Amygdala (tissue), 56 donors: ENCODE results near the gene MEF2D.

Experiments used
- DNase-seq, 56 donors: peaks; one replicate each; lab custom pipeline; 2025; lab: John Stamatoyannopoulos, UW

The MEF2D gene

DNA sequence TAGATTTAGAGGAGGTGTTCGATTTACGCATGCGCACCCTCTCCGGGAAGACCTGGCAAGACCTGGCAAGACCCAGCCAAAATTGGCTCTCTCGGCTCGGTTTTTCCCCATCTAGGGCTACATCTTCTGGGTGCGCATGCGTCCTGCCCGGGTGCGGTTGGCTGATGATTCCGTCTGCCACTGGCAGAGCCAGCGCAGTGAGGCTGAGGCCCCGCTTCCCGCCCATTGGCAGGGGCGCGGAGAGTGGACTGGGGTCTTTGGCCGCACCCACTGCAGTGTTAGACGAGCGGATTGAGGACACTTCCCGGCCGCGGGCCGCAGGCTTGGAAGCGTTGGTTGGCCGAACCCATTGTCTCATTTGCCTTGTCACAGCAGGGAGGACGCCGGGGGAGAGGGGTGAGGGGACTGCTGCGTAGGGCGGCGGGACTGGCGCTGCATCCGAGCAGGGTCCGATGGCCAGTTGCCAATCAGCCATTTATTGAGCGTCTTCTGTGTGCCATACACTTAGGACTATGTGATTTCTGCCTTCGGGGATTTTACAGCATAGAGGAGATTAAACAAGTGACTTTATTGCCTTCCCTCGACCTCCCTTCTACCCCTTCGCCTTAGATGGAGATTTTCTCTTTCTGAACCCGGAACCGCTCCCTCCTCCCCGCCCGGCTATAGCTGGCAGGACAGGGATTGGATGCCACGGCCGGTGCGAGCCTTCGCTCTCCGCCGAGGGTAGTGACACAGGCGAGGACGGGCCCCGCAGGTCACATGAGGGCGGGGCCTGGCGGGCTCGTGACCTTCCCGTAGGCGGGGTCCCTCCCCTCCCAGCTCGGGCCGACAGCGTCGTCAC lies 43.7 kb downstream of the MEF2D start:
- peak; percentile 50 to 97 (median 92) for DNase-seq

DNA sequence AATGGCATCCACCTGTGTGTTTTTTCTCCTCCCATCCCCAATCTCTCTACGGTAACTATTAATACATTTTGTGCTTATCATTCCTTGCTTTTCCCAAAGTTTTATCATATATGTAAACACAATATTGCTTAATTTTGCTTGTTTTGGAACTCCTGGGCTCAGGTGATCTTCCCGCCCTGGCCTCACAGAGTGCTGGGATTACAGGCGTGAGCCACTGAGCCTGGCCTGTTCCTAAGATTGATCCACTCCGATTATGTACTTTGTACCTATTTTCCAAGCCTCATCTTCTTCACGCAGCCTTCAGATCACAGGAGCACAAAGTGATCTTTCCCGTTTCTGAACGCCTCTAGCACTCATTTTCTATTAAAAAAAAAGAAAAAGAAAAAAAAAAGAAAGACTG lies 45.2 kb downstream of the MEF2D start:
- no peak for DNase-seq

DNA sequence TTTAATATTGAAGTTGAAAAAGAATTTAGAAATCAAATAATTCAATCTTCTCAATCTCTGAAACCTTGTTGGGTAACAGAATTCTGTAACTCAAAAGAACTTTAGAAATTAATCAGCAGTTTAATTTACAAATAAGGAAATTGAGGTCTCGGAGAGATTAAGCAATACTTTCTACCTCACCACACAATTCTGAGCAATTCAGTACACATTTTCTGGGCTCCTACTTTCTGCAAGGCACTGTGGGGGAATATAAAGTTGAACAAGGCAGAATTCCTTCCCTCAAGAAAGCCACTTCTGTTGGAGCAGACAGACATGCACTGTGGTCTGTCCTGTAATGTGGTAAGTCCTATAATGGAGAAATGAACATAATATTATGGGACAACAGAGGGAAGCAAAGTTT lies 47.7 kb downstream of the MEF2D start:
- no peak for DNase-seq

DNA sequence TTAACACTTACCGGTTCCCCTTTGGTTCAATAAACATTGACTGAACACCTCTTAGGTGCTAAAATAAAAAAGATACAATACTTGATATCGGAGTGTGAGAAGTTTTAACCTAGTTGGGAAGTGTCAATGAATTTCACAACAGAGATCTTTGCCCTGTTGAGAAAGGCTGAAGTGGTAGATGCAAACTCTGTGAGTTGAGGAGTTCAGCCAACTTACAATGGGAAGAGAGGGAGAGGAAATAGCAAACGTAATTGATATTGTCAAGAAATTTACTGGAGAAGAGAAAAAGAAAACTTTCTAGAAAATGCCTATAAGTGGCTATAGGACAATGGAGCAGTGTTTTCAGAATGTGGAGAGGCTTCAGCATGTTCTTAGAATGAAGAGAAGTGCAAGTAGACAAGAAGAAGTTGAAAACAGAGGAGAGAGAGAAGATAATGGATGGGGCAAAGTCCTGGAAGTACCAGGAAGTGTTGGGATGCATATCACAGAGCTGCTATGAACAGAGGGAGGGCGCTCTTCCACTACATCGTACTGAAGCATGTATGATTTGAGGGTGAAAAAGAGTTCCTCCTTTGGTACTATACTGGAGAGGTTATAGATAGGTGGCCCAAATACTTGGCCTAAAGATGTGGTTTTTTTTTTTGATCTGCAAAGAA lies 48.9 kb downstream of the MEF2D start:
- DNase-seq, result no peak

DNA sequence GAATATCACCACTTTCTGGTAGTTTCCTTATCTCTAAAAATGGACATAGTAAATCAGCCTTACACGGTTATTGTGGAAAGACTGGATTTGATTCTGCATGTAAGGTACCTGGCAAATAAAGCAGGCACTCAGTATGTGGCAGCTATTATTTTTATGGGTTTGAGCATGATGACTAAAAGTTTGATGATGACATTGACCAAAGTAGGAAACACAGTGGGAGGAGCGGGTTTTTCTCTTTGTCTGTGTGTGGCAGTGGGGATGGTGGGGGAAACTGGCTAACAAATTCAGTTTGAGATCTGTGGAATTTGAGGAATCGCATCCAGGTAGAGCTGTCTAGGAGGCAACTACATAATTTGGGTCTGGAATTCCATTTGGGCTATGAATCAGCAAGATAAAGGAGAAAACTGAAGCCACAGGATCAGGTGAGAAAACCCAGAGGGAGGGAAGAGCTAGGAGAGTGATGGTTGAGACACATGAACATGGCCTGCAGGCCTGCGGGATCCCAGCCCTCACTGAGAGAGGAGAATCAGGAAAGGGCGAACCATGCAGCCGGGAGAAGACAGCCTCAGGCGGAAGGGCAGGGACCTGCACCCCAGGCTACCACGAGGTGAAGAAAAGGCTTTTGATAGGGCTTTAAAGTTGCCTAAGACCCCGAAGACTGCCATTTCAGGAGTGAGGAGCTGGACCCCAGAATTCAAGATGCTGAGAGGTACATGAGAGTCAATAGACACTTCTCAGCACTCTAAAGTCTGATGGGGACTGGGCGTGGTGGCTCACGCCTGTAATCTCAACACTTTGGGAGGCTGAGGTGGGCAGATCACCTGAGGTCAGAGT lies 52.2 kb downstream of the MEF2D start:
- DNase-seq, result no peak

DNA sequence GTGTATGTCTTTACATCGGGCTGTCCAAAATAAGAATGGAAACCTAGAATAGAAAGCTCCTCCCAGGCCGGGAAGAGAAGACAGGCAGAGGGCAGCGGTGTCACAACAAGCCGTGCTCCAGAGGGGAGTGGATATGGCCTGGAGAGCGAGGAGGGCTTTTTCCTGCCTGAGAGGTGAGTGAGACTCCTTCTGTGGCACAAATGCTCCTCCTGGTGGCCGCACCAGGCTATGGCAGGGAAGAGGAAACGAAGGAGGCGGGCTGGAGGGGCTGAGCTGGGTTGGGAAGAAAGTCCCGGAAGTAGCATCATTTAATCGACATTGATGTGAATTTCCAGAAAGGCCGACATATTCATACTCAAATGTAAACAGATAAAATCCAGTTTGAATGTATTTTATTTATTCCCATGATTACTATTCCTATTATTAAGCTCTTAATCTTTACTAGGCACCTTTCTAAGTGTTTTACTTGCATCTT lies 54.7 kb downstream of the MEF2D start:
- DNase-seq, result peak in 52 of 56 donors; percentile 31 to 89 (median 70)

DNA sequence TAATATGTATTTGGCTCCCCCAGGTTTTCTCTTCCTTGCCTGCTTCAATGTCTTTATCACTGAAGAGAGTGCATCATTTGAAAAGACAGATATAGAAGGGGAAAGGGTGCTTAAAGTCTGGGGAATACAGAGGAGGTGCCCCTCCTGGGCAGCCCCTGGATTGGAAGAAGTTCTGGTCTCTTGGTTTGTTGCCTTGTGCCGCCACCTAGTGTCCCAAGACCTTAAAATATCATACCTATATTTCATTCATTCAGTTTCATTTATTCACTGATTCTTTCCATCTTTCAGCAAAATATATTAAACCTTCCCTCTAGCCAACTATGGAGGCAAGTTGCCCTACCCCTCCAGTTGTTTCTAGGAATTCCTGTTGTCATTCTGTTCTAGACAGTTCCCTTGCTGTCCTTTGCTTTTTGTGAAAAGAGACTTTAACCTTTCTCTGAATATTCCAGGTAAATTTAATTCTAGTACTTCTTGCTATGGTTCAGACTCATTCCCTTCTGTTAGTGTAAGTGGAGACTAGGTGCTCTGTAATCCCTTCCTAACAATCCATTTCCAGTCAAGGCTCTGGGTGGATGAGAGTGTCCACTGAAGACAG lies 56.1 kb downstream of the MEF2D start:
- DNase-seq, result peak in 10 of 56 donors; percentile 16 to 60 (median 30)

DNA sequence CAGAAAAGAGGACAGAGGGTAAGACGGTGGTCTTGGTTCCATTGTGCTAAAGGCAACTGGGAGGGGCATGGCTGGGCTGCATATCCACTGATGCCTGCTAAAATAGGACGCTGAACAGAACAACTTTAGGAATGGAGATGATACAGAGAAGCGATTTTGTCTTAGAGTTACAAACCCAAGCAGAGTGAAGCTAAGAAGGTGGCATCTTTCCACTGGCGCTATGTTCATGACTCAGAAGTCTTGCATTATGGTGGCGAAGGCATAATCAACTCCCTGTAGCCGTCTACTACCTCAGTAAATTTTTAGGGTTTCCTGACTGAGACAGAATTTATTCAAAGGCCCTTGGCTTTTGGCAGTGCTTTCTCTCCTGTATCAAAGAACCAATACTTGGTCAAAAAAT lies 57.3 kb downstream of the MEF2D start:
- DNase-seq, result no peak

DNA sequence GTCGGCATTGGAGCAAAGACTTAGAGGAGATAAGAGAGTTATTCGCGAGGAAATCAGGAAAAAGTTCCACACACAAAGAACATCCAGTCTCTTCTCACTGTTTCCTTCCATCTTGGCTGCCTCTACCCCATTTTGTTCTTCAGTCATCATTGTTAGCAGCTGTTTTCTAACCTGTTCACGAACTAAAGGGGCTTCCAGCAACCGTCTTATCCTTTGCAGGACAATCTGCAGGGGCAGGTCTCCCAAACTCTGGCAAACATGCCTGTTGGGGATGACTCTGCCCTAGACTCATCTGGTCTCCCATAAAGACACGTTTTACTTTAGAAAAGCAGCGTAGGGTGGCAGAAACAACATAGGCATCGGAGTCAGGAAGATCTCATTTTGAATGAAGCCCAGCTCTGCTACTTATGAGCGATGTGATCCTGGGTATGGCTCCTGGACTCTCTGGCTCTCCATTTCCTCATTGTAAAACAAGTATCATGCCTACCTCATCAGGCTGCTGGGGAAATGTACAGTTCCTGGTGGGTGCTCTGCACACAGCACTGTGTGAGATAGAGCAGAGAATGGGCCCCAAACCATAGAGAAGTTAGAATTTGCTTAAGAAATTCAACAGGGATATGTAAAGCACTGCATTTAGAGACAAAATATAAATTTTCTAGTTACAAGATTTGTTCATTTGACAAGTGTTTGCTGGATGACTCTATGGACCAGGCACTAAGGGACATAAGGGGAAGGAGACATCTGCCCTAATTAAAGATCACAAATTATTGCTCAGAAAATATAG lies 59.7 kb downstream of the MEF2D start:
- no peak for DNase-seq

DNA sequence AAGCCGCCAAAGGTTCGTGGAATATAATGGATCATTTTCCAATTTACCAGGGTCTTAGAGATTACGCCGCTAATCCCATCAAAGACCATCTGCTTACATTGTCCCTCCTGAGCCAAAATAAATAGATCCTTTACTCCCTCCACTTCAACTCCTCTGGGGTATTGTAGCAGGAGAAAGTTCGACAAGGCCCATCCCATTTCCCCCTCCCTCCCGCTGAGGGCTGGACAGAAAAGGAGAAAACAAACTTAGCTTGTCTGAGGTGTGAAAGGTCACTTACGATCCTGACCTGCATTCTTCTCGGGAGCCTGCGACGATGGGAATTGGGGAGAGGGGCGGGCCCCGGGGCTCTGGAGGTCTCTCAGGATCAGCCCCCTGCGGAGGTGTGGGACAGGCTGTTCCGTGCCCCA lies 60.8 kb downstream of the MEF2D start:
- DNase-seq, result no peak

DNA sequence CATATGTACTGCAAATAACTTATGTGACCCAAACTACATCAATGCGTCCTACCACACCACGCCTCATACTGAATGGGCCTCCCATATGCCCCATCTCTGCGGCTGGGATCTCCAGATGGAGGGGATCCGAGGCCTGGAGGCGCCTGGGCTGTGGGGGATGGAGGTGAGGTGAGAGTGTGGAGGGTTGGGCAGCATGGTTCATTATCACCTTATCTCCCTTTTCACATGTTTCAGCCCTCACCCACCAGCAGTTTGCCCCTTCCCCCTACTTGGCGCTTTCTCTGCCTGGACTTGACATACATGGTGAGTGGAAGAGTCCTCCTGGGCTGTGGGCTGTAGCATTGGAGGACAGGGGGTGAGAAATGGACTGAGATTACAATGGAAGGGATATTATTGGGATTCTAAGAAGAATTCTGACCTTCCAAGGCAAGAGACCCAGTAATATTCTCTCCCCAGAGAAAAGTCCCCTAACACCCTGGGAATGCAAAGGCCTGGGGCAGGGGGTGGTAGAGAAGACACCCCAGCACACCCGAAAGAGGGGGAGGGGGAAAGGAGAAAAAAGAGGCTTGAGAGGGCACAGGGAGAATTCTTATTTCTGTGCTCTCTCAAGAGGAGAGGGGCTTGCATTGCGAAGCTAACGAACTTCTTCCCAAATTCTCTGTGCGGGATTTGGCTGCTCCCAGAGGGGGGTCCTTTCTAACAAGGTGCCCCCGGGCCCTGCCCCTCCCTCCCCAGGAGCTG lies 61.4 kb downstream of the MEF2D start:
- no peak for DNase-seq

DNA sequence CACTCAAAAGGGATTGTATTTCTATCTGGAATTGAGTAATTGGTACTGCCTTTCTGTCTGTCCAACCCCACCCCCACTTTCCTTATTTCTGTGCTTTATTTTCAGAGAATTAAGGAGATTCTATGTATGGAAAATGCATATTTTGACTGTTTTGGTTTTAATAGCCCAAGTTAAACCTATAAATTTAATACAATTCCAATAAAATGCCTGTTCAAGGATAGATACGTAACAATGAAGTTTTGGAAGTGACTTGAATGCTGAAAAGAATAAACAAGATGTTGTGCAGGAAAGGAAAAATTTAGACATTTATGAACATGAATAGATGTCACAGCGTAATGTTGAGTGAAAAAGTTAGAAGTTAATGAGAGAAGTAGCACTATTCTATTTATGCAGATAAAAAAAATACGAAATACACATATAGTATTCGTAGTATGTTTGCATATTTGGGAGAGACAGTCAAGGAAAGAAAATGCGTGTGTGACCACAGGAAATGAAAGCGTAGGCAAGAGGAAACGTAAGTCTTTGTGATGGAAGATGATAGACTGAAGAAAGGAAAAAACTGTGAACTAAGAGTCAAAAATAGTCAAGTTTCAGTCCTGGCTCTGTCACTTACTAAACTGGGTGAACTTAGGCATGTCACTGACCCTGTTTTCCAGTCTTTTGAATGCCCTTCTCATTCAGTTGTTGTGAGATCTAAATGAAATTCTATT lies 62.1 kb downstream of the MEF2D start:
- DNase-seq, result no peak

DNA sequence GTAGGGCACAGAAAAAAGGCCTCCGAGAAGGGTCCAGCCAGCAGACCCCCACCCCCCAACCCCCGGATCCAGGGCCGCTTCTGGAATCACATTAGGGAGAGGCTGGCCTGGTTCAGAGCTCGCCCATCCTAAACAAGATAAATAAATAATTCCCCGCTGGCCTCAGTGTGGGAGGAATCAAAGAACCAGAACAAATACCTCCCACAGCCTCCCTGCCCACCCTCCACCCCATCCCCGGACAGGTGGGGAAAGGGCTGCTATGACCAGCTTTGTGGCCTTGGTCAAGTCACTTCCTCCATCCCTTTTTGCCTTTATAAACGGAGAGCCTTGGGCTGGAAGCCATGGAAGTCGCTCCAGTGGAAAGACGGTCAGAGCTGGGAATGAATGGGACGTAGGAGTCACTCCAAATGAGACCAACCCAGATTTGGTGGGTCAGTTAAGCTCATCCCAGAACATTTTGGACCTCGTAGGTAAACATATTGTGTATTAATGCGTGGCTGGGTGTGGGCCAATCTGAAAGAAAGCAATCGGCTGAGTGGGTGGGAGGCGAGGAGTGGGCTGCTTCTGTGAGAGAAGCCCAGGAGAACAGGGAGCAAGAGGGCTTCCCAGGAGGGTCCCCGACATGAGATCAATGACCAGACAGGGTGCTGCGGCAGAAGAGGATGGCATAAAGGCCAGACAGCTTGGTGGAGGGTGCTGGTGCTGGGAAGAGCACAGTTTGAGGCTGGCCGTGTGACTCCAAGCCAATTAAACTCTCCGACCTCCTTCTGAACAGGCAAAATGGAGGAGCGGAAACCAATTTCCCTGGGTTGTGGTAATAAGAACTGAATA lies 63.3 kb downstream of the MEF2D start:
- DNase-seq, result peak in 1 of 56 donors; percentile 23

DNA sequence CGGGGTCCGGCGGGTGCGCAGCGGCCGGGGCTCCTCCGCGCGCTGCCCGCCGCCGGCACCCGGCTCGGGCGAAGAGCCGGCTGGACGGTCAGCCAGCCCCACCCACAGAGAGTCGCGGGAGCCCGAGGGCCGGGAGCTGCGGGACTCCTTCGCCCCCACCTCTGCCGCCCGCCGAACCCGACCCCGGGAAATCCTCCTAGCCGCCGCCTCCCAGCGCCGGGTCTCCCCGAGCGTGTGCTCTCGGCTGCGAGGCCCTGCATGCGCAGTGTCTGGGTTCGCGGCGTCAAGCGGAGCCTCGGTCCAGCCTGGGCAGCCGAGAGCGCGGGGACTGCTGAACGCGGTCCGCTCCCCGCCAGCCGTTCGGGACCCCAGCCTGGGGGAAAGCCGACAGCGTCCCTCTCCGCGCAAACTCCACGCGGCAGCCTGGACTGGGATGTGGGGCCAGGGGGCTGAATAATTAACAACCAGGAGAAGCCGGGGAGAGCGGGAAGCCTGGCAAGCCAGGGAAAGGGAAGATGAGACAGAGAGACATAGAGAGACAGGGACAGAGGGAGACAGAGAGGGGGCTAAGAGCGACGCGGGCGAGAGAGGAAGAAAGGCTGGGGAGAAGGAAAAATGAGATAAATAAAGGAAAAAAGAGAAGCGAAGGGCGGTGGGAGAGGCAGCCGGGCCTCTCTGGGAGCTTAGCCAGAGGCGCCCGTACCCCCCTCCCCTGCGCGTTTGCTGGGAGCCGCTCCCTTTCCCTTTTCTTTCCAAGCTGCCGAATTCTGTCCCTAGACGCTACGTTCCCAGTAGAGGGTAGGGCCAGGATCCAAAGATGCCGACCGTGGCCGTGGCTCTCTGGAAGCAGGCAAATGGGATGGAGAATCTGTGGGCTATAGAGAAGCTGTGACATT lies 64.2 kb downstream of the MEF2D start:
- peak in 23 of 56 donors; percentile 29 to 71 (median 47) for DNase-seq

DNA sequence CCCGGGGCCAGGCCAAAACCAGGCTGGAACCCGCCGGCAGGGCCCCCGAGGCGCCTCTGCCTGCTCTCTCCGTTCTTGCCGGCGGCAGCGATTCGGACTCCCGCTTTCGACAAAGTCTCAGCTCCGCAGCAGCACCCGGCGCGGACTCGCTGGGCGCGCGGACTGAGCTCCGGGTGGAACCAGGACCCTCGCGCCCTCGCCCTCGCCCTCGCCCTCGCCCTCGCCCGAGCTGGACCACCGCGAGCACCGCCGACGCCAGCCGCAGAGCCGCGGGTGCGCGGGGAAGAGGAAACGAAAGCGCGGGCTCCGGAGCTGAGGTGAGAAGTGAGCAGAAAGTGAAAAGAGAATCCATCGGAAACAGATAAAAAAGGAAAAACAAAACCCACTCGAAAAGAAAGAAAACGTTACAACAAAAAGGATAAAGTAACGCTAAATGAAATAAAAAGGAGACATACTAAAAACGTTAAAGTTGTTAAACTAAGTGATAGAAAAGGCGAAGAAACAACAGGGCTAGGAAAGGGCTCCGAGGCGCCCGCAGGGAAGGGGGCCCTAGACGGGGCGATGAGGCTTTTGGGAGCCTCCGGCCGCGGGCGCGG lies 64.9 kb downstream of the MEF2D start:
- peak in 2 of 56 donors; percentile 44 to 76 for DNase-seq

DNA sequence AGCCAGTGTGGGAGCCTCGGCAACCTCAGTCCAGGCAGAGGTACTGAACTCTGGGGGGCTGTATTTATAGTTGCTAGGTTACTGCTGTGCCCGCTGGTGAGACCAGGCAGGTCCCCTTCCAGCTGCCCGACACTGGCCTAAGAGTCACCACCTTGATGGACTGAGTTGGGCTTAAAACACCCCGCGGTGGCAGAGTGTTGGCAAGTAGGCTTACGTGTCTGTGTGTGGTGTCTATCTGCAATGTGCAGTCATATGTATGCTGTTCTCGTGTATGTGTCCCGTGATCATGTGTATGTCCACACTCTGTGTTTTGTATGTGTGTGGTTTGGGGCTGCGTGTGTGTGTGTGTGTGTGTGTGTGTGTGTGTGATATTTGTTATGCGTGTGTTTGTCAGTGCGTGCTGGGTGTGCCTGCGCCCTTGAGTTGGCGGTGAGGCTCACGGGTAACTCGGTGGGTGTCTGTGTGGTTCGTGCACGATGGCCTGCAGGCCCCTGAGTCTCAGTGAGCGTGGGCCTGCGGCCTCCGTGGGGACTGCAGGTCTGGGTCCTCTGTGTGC lies 65.5 kb downstream of the MEF2D start:
- peak in 4 of 56 donors; percentile 37 to 76 (median 56) for DNase-seq
